GM21526 (cell line): Measurements from ENCODE around the gene EHMT1.
"Not testable (repeated sequence)": the region's sequence is repeated elsewhere in the genome, so short reads cannot be mapped to it uniquely, and the experiment has no call there.

Experiments
- ATAC-seq: cut with Tn5 transposase; IDR thresholded peaks from one replicate; pipeline ENCODE4 v1.9.1; 2021; ENCODE audit warnings: moderate library complexity; ENCODE audit not compliant: unreplicated experiment, low FRiP score

The EHMT1 gene

GRCh38 chr9:137877506-137878122 lies 258.8 kb downstream of the EHMT1 start, which contains the start of gene CACNA1B:
TSS of gene CACNA1B (plus strand) at chr9:137877782. CDS start at chr9:137877934, 152 bp downstream.
- ATAC-seq: not testable (repeated sequence)

GRCh38 chr9:137878146-137878941 lies 259.5 kb downstream of the EHMT1 start:
- ATAC-seq: no peak

- no peak for ATAC-seq
Measured at GRCh38 chr9:137879052-137879451, 260.2 kb downstream of the EHMT1 start.

- no peak for ATAC-seq
Measured at GRCh38 chr9:137879566-137880150, 260.9 kb downstream of the EHMT1 start.

- no peak for ATAC-seq
Measured at GRCh38 chr9:137880160-137880975, 261.6 kb downstream of the EHMT1 start.

- no peak for ATAC-seq
Measured at GRCh38 chr9:137880976-137881530, 262.2 kb downstream of the EHMT1 start.

GRCh38 chr9:137881591-137882505 lies 263.0 kb downstream of the EHMT1 start:
- no peak for ATAC-seq

GRCh38 chr9:137882506-137882821 lies 263.7 kb downstream of the EHMT1 start:
- no peak for ATAC-seq

- ATAC-seq: not testable (repeated sequence)
Measured at GRCh38 chr9:137883977-137884376, 265.2 kb downstream of the EHMT1 start.

- not testable (repeated sequence) for ATAC-seq
Measured at GRCh38 chr9:137884547-137884946, 265.7 kb downstream of the EHMT1 start.

- ATAC-seq: not testable (repeated sequence)
Measured at GRCh38 chr9:137885121-137885520, 266.3 kb downstream of the EHMT1 start.
